Activated gamma-delta T cell (primary cell): ENCODE data around the gene ZFHX3.
"Not testable (repeated sequence)": the region's sequence is repeated elsewhere in the genome, so short reads cannot be mapped to it uniquely, and the experiment has no call there.

Source experiments
- DNase-seq: peaks from one replicate; lab custom pipeline; 2025; lab: John Stamatoyannopoulos, UW
- total RNA-seq, 2 donors: gene quantifications; one replicate each; lab custom pipeline; 2026; lab: John Stamatoyannopoulos, UW

ZFHX3 gene, protein sequence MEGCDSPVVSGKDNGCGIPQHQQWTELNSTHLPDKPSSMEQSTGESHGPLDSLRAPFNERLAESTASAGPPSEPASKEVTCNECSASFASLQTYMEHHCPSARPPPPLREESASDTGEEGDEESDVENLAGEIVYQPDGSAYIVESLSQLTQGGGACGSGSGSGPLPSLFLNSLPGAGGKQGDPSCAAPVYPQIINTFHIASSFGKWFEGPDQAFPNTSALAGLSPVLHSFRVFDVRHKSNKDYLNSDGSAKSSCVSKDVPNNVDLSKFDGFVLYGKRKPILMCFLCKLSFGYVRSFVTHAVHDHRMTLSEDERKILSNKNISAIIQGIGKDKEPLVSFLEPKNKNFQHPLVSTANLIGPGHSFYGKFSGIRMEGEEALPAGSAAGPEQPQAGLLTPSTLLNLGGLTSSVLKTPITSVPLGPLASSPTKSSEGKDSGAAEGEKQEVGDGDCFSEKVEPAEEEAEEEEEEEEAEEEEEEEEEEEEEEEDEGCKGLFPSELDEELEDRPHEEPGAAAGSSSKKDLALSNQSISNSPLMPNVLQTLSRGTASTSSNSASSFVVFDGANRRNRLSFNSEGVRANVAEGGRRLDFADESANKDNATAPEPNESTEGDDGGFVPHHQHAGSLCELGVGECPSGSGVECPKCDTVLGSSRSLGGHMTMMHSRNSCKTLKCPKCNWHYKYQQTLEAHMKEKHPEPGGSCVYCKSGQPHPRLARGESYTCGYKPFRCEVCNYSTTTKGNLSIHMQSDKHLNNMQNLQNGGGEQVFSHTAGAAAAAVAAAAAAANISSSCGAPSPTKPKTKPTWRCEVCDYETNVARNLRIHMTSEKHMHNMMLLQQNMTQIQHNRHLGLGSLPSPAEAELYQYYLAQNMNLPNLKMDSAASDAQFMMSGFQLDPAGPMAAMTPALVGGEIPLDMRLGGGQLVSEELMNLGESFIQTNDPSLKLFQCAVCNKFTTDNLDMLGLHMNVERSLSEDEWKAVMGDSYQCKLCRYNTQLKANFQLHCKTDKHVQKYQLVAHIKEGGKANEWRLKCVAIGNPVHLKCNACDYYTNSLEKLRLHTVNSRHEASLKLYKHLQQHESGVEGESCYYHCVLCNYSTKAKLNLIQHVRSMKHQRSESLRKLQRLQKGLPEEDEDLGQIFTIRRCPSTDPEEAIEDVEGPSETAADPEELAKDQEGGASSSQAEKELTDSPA (N-terminal part only)
- total RNA-seq: 0.51 to 1.6 reads per million in 2 donors

DNA sequence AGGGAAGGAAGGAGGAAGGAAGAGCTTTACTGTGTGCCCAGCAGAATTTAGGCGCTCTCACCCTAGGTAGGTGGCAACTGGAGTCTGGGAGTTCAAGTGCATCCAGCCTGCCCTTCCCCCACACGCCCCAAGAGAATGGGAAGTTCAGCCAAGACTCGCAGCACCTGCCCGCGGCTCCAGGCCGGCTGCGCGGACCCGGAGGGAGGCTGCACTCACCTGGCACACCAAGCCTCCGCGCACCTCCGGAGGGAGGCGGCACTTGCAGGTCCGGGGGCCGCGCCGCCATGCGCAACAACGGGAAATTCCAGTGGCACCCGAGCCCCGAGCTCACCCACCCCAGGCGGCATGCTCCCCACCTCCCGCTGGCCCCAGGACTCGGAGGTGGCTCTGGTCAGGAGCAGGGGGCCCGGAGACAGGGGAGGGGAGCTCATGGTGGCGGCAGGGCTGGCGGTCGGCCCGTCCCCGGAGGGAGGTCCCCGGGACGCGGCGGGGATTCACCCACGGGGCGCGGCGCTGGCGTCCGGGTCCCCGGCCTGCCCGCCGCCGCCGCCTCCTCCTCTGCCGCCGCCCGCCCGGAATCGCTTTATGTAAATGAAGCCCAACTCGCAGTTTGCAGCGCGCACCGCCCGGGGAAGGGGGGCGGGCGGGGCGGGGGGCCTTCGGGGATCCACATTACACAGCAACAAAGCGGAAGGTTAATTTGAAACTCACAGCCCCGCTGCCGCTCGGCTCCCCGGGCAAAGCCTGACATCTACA lies at the start of gene ZFHX3:
Gene ZFHX3, minus strand, starts transcription at position 593 of the 756 bp plus-strand sequence. CDS start 87,983 bp downstream, outside the sequence.
- no peak for DNase-seq

DNA sequence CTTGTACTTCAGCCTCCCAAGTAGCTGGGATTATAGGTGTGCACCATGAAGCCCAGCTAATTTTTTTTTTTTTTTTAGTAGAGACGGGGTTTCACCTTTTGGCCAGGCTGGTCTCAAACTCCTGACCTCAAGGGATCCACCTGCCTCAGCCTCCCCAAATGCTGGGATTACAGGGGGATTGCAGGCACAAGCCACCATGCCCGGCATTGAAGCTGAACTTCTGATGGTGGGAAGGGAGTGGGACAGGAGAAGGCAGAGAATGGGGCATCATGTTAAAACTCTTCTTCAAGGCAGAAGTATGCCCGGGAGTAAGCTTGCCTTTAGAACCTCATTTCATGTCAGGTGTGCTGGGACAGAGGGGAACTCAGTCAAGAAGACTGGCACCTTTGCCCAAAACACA lies 48.6 kb upstream of the ZFHX3 start:
- DNase-seq: no peak

DNA sequence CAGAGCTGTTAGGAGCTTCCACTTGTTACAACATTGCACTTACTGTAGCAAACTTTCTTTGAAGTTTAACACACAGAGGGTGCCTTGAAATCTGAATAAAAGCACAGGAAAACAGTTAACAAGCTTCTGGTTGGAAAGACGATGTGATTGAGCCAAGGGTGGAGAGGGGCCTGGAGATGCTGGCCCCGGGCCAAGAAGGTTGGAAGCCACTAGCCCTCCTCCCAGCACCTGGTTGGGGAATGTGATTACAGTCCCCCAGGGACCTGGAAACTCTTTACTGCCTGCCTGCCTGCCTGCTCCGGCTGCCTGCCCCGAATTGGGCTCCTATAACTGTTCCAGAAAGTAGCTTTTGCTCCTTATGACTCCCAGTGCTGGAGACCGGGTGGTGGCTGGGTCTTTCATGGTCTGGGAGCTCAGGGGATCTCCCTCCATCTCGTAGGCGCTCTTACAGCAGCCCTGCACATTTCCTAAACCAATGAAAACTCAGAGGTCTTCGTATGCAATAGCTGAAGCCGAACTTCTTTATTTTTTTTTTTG lies 48.0 kb upstream of the ZFHX3 start:
- no peak for DNase-seq

DNA sequence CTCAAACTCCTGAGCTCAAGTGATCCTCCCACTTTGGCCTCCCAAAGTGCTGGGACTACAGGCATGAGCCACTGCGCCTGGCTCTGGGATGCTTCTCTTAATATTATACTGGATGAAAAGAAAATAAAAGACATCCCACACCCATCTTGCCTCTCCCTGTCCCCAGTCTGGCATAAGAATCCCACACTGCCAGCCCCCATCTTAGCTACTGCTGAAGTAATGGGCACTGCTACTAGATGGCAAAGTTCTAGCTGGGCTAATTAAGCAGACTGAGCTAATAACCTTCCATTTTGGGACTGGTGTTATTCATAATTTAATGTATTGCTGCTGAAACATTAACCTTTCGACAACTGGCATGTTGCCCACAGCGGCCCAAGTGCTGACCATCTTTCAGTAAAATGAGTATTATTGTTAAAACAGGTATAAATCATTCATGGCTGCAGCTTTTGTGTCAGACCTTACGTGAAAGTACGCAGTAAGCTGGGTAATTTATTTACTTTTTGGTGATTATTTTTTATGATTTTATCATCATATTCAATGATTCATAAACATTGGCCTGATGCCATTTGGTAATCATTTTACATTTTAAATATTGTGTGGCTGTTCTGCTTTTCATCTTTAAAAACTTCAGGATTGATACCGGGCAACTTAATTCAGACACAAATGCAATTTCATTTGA lies 47.4 kb upstream of the ZFHX3 start:
- no peak for DNase-seq

DNA sequence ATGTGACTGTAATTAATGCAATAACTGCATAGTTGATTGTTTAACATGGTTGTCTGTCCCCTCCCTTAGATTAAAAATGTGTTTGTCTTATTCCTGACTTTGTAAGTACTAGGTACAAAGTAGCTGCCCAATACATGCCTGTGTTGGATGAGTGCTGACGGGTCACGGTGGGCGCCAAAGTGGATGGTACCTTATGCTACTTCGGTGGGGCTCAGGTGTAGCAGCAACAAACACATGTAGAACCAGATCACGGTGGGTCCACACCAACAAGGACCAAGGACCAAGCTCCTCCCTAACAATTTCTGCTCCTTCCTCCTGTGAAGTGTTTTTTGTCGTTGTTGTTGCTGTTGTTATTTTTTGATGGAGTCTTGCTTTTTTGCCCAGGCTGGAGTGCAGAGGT lies 46.4 kb upstream of the ZFHX3 start:
- DNase-seq: no peak

DNA sequence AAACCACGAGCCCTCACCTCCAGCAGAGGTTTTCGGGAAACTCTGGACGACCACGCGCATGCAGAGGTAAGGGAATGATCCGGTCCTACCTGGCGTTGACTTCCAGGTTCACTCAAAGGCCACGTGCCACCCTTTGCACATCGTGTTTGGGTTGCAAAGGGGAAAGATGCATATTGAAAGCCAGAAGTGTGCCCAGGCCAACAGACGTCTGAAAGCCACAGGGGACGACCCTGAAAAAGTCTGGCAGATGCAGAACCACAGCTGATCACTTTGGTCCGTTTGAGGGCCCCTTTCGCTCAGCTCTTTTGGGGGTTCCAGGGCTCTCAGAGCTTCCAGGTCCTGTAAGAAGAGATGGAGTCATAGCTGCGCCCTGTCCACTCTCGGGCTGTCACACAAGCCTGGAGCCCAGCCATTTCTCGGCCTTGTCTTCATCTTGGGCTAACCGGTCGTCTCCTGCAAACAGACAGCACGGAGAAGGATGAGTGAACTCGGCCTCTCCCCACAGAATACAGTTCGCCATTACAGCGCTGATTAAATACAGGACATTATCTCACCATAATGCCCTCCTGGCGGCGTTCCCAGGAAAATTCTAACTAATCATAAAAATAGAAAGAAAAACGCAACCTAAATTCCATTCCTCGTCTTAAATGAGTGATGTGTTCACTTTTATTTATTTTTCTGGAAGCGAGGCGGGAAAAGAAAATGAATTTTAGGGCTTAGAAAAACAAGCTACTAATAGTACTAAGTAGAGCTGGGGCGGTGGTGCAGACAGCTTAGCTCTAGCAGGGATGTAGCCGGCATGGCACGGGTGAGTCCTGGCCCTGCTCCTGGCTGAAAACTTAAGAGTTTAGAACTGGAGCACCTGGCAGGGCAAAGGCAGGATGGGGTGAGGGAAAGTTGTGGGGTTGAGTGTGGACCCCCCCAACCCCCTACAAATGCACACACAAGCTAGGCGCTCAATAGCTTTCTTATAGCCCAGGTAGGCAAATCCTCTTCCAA lies 45.5 kb upstream of the ZFHX3 start:
- DNase-seq: no peak

DNA sequence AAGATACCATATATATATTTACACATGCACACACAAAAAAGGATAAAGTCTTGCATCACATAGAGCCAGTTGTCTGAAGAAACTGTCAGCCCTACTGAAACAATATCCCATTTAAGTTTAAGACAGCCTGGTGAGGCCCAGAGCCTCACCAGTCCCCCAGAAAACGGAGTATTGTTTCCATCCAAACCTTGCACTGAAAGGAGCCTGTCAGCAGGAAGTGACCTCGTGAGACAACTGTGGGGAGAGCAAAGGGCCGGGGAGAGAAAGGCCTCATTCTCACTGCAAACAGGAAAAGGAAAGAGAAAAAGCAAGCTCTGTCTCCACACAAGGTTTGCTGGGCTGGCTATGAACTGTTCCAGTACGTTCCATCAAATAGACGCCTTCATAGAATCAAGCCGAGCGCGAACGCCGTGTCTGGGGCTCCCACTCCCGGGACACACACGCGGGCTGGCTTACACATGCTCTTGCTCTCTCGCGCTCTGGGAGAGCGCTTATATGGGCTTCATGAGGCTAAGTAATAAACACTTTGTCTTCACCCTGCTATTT lies 44.4 kb upstream of the ZFHX3 start:
- no peak for DNase-seq

DNA sequence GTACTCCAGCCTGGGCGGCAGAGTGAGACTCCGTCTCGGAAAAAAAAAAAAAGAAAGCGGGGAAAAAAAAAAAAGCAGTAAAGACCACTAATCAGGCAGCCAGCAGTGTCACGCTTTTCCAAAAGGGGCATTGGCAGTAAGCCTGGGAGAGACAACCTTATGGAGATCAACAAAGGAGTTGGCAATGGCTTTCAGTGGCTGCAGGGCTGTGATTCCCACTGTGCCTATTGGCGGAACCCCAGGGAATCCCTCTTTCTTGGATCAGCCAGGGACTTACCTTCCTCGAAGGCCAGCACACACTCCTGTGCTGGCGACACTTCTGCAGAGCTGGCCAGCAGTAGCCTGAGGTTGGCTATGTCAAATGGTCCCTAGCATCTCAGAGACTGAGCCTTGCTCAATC lies 43.2 kb upstream of the ZFHX3 start:
- DNase-seq: no peak

DNA sequence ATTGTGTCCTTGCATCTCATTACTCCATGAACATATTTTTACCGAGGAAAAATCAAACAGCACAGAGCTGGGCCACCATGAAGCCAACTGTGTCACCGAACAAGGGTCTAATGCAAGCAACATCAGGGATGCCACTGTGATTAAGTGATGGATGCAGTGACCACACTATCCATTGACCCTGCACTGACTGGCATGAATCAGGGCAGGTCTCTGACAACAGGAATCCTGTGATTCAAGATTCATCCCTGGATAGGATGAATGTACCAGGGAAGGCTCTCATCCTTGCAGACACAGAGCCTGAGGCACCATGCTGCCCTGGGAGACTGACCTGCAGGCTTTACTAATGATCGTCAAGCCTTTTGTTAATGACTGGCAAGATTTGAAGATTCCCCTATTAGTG lies 41.5 kb upstream of the ZFHX3 start:
- DNase-seq: no peak

DNA sequence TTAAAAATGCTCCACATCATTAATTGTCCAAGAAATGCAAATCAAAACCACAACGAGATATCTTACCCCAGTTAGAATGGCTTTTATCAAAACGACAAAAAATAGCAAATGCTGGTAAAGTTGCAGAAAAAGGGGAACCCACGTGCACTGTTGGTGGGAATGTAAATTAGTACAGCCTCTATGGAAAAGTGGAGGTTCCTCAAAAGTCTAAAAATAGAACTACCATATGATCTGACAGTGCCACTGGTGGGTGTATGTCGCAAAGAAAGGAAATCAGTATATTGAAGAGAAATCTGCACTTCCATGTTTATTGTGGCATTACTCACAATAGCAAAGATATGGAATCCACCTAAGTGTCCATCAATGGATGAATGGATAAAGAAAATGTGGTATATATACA lies 38.2 kb upstream of the ZFHX3 start:
- no peak for DNase-seq

DNA sequence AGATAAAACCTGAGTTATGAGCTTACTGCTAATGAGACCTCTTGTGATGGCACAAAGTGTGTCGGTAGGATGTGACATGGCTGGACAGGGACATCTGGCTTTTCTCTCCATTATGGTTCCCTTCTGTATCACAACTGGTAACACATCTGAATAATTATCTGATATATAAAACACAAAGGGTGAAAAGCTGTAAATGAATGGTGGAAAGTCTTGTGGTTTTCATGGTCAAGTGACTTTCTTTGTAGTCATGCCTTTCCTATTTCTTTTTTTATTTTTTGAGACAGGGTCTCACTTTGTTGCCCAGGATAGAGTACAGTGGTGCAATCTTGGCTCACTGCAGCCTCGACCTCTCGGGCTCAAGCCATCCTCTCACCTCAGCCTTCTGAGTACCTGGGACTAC lies 35.3 kb upstream of the ZFHX3 start:
- no peak for DNase-seq

DNA sequence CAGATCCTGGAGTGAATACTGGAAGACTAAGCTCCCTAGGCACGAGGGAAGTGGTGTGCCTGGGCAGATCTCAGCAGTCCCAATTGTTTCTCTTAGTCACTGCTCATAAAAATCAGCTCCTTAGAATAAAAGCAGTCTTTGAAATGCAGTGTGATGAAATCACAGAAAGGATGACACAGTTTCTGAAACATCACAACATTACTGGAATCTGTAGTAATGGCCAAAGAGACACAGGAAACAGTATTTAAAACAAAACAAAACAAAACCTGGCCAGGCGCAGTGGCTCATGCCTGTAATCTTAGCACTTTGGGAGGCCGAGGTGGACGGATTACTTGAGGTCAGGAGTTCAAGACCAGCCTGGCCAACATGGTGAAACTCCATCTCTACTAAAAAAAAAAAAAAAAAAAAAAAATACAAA lies 34.7 kb upstream of the ZFHX3 start:
- DNase-seq: not testable (repeated sequence)

DNA sequence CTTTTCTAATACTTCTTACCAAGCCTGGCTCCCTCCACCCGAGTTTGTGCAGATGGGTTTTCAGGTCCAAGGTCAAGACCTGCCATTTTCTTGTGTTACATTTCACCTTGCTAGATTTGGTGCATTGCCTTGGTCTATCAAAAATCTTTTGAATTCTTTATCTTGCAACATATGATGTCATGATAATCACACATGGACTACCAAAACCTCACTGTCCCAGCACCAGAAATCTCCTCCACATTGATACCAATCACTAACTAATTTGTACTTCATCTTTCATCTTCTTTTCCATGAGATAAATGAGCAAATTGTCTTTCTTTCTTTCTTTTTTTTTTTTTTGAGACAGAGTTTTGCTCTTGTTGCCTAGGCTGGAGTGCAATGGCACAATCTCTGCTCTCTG lies 33.0 kb upstream of the ZFHX3 start:
- no peak for DNase-seq

DNA sequence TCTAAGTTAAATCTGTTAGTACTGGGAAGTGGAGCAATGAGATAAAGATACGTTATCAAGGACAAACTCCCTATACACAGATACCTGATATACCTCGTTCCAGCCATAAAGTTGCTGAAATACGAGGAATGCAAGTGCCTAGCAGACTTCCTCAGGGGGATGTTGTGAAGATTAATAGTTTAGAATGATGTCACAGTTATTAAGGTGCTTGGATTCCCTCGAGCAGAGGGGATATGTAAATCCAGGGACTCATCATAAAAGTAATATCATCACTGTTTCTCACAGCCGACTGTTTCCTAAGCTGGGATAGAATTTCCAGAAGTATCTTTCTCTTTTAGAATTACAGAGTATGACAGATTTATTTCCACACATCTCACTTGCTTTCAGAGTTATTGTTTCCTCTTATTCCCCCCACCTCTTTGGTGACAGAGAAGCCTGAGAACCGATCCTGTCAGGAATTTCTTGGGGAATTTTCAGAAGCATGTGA lies 28.4 kb upstream of the ZFHX3 start:
- DNase-seq: no peak

DNA sequence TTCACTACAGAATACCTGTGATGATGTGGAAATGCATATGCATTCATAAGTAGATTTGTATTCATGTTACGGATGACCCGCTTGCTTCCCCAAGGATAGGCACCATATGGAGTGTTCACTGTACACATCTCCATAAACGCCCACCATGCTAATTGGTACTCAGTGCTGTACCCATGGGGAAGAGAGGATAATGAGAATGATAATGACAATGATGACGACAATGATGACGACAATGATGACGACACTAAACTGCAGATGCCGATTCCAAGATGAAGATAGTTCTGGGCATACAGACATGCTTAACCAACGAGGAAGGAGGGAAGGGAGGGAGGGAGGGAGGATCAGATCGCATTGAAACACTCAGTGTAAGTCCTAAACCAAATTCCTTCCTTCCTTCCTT lies 26.5 kb upstream of the ZFHX3 start:
- DNase-seq: no peak

DNA sequence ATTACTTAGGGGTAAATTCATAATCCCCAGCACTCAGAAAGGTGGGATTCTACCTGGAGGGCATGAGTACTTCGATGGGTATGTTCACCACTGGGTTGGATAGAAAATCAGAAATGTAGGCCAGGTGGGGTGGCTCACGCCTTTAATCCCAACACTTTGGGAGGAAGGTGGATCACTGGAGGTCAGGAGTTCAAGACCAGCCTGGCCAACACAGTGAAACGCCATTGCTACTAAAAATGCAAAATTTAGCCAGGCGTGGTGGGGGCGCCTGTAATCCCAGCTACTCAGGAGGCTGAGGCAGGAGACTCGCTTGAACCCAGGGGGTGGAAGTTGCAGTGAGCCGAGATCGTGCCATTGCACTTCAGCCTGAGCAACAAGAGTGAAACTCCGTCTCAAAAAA lies 24.1 kb upstream of the ZFHX3 start:
- DNase-seq: not testable (repeated sequence)

DNA sequence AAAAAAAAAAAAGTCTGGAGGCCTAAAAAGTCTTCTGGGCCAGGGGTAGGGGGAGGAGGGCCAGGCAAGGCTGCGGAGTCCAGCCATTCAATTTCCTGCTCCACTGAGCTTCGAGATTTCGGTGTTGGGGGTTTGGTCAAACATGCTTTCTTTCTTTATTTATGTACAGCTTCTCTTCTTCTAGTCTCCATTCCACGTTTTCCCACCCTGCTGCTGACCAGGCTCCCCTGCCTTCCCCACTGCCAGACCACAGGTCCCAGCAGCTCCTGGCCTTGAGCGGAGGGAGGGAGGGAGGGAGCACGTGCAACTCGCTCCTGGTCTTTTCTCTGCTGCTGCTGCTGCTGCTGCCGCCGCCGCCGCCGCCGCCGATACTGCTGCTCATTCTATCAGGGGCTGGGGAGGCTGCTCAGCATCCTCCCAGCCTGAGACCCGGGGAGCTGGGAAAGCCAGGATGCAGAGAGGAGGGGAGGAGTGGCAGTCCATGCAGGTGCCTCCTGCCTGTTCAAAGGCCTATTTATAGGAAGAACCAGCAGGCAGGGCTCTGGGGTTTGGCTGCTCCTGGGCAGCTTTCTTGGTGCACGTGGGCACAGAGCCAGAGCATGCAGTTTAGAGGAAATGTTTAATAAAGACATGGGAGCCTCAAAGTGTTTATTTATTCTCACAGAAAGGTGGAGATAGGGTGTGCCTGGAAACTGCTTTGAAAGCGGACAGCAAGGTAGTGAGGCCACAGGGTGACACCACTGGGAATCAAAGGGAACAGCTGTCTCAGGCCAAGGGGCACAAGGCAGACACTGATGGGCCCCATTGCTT lies 23.4 kb upstream of the ZFHX3 start:
- DNase-seq: no peak
